AG04449 (cell line): ENCODE results near the gene ERC2.

ENCODE experiments used
- CTCF ChIA-PET: fragments of 350-600 bp; formaldehyde crosslinking; extraction: SDS; loops from one replicate; lab custom pipeline; 2021; ENCODE audit warnings: antibody characterized with exemption; lab: Yijun Ruan, JAX
- POLR2A ChIA-PET: fragments of 400-600, 350-600 bp; formaldehyde crosslinking; extraction: SDS; loops from one replicate; lab custom pipeline; 2020; ENCODE audit warnings: antibody characterized with exemption, inconsistent platforms; lab: Yijun Ruan, JAX
- DNase-seq: peaks from one replicate; pipeline ENCODE4 v3.0.0-alpha.2; 2010; ENCODE audit warnings: low read depth, low spot score
- H3K4me3 ChIP-seq: 2 replicates; pipeline ENCODE4 v1.5.1; 2011; ENCODE audit warnings: low read depth, mild to moderate bottlenecking, control low read depth, low read length
- TF ChIP-seq, protein P1 (sequence below): IDR thresholded peaks from one replicate; pipeline ENCODE4 v1.5.1; 2011; ENCODE audit warnings: mild to moderate bottlenecking, moderate library complexity, low read length, control low read depth, inconsistent platforms; ENCODE audit not compliant: insufficient read depth; ENCODE audit errors: missing control alignments

Gene ERC2

DNA sequence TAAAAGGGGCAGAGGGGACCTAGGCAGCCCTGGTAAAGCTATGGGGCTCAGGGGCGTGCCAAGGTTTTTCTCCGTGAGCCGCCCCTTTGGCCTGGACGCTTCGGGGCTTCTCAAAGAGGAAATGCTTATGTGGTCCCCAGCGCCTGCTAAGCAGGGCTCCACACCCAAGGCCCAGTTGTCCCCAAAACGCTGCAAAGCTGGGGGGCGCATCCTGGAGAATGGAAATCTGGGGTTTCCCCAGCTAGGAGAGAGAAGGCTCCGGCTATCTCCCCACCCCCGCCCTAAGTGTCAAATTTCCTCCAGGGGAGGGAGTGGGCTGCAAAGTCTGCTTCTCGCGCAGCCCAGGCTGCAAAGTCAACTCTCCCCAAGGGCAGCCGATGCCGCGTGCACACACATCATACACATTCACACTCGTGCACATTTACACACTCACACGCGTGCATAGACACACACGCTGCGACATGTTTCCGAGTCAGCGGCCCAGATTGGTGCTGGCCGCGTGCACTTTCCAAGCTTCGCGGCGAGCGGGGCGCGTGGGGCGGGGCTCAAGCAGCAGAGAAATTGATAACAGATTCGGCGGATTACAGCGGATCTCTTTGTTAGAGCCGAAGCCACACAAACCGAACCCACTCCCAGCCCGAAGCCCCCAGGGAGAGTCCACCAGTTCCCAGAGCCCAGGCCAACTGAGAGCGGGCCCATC, 985.6 kb downstream of the ERC2 start:
- no peak for DNase-seq
- POLR2A ChIA-PET, result interaction anchor here (0.6 to 3.4 kb wide), 16 partner anchors 14 to 322 kb away, joined by 3 to 19 read pairs (median 3); no protein-coding TSS in a partner anchor

DNA sequence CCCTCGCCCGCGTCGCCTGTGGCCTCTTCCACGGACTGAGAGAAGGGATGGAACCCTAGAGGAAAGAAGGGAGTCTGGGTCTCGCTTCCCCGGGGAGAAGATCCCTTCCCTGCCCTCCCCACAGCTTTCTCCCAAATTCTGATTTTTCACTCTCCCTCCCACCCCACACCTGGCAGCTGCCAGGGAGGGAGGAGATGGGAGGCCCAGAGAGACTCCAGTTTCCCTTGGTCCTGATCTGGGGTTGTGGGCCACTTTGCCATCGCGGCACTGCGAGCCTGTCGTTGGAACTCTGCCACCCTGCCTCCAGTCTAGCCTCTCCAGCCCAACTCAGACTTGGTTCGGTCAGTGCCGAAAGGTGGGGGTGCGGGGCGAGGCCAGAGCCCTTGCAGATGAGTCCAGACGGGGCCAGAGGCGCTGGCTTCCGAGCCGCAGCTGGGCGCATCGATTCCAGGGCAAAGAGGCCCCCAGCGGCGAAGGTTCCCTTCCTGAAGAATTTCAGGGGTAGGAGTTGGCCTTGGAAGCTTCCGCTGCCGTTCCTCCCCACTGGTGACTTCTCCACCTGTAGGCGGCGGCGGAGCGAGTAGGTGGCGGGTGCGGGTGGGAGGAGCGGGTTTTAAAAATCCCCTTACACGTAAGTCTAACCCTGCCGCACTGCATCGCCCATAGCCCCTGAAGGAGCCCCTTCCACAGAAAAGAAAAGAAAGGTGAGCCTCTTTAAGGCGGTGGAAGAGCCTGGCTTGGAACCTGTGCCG, 986.3 kb downstream of the ERC2 start:
- ChIA-PET CTCF (interaction anchor here (0.8 to 4.5 kb wide), 8 partner anchors 151 to 620 kb away, joined by 3 to 19 read pairs (median 4); no protein-coding TSS in a partner anchor), POLR2A (interaction anchor here (0.6 to 3.4 kb wide), 18 partner anchors 12 to 516 kb away, joined by 3 to 19 read pairs (median 3); no protein-coding TSS in a partner anchor)
- DNase-seq, result no peak
- TF ChIP-seq, protein P1, sequence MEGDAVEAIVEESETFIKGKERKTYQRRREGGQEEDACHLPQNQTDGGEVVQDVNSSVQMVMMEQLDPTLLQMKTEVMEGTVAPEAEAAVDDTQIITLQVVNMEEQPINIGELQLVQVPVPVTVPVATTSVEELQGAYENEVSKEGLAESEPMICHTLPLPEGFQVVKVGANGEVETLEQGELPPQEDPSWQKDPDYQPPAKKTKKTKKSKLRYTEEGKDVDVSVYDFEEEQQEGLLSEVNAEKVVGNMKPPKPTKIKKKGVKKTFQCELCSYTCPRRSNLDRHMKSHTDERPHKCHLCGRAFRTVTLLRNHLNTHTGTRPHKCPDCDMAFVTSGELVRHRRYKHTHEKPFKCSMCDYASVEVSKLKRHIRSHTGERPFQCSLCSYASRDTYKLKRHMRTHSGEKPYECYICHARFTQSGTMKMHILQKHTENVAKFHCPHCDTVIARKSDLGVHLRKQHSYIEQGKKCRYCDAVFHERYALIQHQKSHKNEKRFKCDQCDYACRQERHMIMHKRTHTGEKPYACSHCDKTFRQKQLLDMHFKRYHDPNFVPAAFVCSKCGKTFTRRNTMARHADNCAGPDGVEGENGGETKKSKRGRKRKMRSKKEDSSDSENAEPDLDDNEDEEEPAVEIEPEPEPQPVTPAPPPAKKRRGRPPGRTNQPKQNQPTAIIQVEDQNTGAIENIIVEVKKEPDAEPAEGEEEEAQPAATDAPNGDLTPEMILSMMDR, result peak; percentile 47
- peak overlapping the region; percentile 98 for H3K4me3 ChIP-seq

More for the DNA sequence above, 985.6 kb downstream of the ERC2 start:
- TF ChIP-seq, protein P1, result no peak
- CTCF ChIA-PET, result interaction anchor here (0.8 to 4.5 kb wide), 7 partner anchors 152 to 621 kb away, joined by 3 to 19 read pairs (median 3); no protein-coding TSS in a partner anchor
- peak overlapping the region; percentile 98 for H3K4me3 ChIP-seq

DNA sequence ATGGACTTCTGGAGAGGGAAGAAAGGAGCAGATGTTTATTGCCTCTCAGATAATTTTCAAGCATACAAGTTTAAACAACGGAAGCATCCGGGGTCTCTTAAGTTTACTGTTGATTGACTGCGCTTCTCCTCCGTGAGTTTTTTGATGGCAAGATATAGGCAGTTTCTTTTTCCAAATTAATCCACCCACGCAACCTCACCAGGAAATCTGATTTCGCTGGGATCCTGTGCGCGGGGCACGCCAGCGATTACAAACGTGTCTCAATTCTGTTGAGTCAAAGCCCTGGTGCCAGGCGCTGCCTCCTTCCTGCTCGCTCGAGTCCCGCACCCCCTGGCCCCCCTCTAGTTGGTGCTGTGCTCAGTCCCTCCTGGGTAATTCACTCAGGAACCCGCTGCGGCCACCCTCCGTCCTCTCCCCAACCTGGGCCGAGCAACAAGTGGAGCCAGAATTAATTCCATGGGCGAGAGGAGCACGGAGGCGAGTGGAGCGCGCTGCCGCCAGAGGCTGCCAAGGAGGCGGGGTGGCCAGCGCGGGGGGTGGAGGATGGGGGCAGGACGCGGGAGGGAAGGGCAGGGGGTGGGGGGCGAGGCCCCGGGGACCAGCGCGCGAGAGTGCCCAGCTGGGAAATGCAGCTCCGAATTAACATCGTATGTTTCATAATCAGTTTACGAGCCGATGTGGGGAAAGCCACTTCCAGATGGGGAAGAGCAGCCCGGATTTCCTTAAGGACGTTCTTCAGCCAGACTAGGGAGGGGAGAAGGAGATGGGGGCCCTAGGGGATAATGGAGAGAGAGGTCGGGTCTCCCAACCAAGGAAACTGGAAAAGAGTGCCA, 987.1 kb downstream of the ERC2 start:
- TF ChIP-seq, protein P1, result no peak
- POLR2A ChIA-PET, result interaction anchor here (0.7 to 3.4 kb wide), 12 partner anchors 11 to 590 kb away, joined by 3 to 19 read pairs (median 4); no protein-coding TSS in a partner anchor
- no peak for DNase-seq
- peak overlapping the region; percentile 98 for H3K4me3 ChIP-seq
- CTCF ChIA-PET, result interaction anchor here (1.2 to 1.6 kb wide), 4 partner anchors 150 to 561 kb away, joined by 3 to 9 read pairs (median 4); no protein-coding TSS in a partner anchor

DNA sequence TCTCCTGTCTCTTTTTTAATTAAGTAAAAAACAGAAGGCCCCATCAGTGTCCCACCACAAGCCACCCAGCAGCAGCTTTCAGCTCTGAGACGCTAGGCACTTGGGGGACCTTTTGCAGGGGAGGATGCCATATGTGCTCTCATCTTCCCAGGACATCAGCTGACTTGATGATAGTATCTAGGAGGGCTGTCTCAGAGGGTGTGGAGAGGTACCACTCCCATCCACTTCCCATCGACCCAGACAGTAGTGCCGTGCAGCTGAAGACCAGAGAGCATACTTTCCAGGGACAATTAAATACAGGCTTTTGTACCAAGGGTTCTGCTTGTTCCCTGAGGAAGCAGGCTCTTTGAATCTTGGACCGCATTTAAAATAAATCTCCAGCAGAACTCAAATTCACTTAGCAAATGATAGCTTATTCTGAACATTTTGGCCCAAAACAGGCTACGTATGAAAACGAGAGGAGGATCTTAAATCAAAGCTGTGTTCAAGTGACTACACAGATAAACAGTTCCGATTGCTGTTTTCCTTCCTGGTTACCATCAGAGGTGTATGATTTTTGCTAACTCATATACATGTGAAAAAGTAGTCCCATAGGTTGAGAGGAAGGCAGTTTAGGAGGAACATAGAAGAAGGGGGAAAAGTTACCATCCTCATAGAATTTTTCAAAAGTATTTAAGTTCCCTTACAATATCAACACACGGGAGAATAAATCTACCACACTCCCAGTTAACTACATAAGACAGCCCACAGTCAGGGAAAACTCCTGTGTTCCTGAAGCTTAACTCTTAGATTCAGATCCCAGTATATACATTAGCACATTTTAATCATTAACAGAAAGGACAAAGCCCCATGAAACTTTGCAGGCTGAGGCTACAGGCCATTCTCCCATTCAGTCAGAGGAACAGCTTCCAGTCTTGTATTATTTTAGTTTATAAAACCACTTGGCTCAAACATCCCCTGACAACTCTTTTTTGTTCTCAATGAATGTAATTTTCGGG, 990.7 kb downstream of the ERC2 start:
- CTCF ChIA-PET, result interaction anchor here (0.7 to 1.9 kb wide), 10 partner anchors 9 to 625 kb away, joined by 3 to 9 read pairs (median 4); partner anchors contain the start of gene WNT5A

More for the DNA sequence above, 990.7 kb downstream of the ERC2 start:
- peak overlapping the region; percentile 98 for H3K4me3 ChIP-seq
- no peak for DNase-seq
- POLR2A ChIA-PET, result interaction anchor here (0.7 to 3.8 kb wide), 17 partner anchors 9 to 583 kb away, joined by 3 to 22 read pairs (median 6); partner anchors contain the start of gene WNT5A
- TF ChIP-seq, protein P1, result no peak
